GM21360 (cell line): Measurements from ENCODE around the gene GLYATL1.
"Not testable (repeated sequence)": the region's sequence is repeated elsewhere in the genome, so short reads cannot be mapped to it uniquely, and the experiment has no call there.

Experiments used
- ATAC-seq: cut with Tn5 transposase; IDR thresholded peaks from one replicate; pipeline ENCODE4 v1.9.1; 2021; ENCODE audit warnings: mild to moderate bottlenecking, moderate library complexity; ENCODE audit not compliant: unreplicated experiment

Gene GLYATL1

DNA sequence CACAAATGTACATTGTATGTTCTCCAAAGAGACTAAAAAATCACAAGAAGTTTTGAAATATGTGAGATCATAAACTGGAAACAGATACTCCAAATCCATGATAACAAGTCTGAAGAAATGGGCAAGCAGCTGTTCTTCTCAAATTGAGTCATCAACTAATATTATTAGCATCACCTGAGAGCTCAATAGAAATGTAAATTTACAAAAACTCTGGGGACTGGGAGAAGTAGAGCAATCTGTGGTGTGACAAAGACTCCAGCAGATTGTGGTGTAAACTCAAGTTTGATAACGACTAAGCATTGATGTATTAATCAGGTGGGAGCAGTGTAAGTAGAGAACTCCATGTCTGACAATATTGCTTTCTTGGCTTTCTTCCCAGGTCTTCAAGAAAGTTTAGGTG is 53.2 kb downstream of the GLYATL1 start:
- ATAC-seq = peak; percentile 64

DNA sequence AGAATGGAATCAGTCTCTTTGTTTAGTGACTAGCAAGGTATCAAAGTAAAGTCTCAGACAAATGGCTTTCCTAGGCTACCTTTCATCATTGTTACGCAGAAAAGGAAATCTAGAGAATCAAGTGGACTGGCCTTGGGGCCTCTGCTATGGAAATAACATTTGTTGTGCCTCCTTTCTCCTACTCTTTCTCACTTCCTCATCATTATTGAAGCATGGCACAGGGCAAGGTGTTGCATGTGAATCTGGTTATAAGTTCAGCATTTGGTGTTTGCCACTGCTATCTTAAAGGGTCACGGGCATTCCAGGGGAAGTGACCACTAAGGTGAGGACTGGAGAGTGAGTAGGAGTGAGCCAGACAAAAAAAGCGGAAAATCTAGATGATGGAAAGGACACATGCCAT is 54.9 kb downstream of the GLYATL1 start:
- ATAC-seq = no peak

DNA sequence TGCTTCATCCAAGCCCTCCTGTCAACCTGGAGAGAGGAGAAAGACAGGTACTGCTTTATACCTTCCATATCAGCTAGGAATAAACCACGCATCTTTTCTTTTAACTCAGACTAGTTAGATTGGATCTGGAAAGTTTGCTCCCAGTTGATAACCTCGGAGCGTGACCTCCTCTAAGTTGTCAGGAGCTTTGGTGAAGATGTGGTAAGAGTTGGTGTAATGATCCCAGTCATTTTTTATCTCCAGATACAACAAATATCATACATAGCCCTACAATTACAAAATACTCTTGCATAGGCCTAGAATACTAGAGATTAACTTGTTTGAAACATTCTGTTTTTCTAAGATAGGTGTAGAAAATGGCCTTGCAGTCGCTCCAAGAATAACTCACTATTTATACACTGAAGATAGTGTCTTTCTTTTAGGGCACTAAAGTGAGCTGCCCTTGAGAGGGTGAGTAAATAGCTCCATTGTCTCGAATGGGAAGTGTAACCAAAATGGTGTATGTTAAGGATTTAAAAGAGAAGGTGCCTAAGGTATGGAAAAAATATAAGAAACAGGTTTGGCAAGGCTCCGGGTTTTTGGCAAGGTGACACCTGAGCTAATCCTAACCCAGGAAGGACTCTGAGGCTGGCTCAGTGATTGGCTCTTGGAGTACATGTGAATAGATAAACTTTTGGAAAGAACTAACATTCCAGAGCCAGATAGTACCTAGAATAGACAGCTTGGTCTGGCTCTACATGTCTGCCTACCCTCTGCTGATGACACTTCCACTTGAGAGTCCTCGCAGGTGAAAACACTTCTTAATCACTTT is 59.4 kb downstream of the GLYATL1 start:
- ATAC-seq = peak; percentile 9

DNA sequence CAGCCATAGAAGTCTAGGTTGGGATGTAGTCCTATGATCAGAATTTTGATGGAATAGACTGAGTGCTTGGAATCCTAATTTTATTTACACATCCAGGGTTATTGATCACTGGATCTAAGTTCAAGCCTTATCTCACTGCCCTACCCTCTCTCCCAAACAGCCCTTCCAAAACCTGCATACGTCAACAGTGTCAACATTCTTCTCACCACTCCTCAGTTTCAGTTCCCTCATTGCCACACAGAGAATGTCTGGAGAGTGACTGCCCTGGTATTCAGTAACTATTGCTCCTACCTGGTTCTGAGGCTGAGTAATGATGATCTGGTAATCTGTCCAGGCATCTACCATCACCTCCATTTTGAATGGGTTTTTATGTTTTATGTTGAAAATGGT is 60.0 kb downstream of the GLYATL1 start:
- peak; percentile 93 for ATAC-seq

DNA sequence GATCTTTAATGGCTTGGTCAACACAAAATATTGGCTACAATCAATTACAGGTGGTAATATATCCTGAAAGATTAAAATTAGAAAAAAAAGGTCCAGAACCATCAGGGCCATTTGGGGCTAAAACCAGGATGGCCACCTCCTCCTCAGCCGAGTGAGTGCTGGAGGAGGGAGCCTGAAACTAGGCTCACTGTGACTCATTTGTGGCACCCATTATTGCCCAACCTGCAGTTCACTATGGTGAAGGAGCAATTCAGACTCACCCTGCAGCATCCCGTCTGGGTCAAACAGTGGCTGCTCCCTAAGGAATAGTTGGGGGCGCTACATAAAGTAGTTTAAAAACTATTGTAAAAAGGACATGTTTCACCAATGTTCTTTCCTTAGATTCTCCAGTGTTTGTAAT is 60.7 kb downstream of the GLYATL1 start:
- ATAC-seq = no peak

DNA sequence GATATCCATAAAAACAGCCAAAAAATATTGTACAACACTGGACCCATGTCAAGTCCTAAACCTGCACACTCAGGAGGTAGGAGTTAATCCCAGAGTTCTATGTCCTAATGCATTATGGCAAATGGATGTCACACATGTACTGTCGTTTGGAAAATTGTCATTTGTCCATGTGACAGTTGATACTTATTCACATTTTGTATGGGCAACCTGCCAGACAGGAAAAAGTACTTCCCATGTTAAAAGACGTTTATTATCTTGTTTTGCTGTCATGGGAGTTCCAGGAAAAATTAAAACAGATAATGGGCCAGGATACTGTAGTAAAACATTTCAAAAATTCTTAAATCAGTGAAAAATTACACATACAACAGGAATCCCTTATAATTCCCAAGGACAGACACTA is 62.7 kb downstream of the GLYATL1 start:
- not testable (repeated sequence) for ATAC-seq
